Calu3 (cell line): ENCODE measurements around the gene TRIM32. TPM values are rescaled to one million over a fixed set of nuclear protein-coding genes. Genes with fewer than 3 reads are reported as not detected.

Experiments used
- BruUV-seq: library from RNA; stranded (reverse); fragments of 400-500 nt; replicated peaks from 2 replicates; lab custom pipeline; 2021; lab: Mats Ljungman, UMichigan
- CTCF ChIA-PET: fragments of 300-600 bp; sonication (Branson Sonifier 250); formaldehyde crosslinking; loops from one replicate; lab custom pipeline; 2022; ENCODE audit warnings: antibody characterized with exemption; lab: Charles Lee
- DNase-seq: peaks from one replicate; pipeline ENCODE4 v3.0.0; 2022
- H3K27ac Mint-ChIP-seq: one replicate; pipeline ENCODE4 v1.8.0; 2022; ENCODE audit warnings: mixed read lengths; ENCODE audit not compliant: unreplicated experiment
- H3K27me3 Mint-ChIP-seq: one replicate; pipeline ENCODE4 v1.8.0; 2022; ENCODE audit warnings: mixed read lengths; ENCODE audit not compliant: unreplicated experiment
- H3K36me3 Mint-ChIP-seq: one replicate; pipeline ENCODE4 v1.8.0; 2022; ENCODE audit warnings: mild to moderate bottlenecking, moderate library complexity, mixed read lengths; ENCODE audit not compliant: insufficient read depth, unreplicated experiment
- H3K4me1 Mint-ChIP-seq: one replicate; pipeline ENCODE4 v1.8.0; 2022; ENCODE audit warnings: mild to moderate bottlenecking, low read depth, mixed read lengths; ENCODE audit not compliant: unreplicated experiment
- H3K4me3 Mint-ChIP-seq: one replicate; pipeline ENCODE4 v1.8.0; 2022; ENCODE audit warnings: mild to moderate bottlenecking, low read depth, moderate library complexity, mixed read lengths; ENCODE audit not compliant: unreplicated experiment
- H3K9me3 Mint-ChIP-seq: one replicate; pipeline ENCODE4 v1.8.0; 2022; ENCODE audit warnings: low read depth, mixed read lengths; ENCODE audit not compliant: unreplicated experiment
- CTCF ChIP-seq: fragments of 200-600 bp; IDR thresholded peaks from one replicate; pipeline ENCODE4 v1.8.0; 2022; ENCODE audit warnings: antibody characterized with exemption; ENCODE audit not compliant: unreplicated experiment
- intact Hi-C: fragments of 100-400 bp; cut with micrococcal nuclease; formaldehyde crosslinking; loops from one replicate; pipeline ENCODE4 v1.10.0; 2022; ENCODE audit not compliant: unreplicated experiment
- total RNA-seq: library from RNA; stranded (reverse); gene quantifications from 2 replicates; pipeline ENCODE4 v1.2.3, GENCODE V29; 2022

Gene TRIM32
- total RNA-seq, 1 experiment from 2014 or later: 9.3 TPM

- TF ChIP-seq CTCF: no peak
- CTCF ChIA-PET: no interaction called here
- Mint-ChIP-seq H3K27me3 (peaks cover 9% of the 10 kb centered on the region), H3K9me3 (peaks cover 3% of the 10 kb centered on the region), H3K4me3 (no peak overlapping the region), H3K27ac (no peak overlapping the region), H3K36me3 (peaks cover 2% of the 10 kb centered on the region), H3K4me1 (peaks cover 11% of the 10 kb centered on the region)
- DNase-seq: no peak
- intact Hi-C loops: no loop called here
- no TSS peak for BruUV-seq
Measured at GRCh38 chr9:116692616-116693015, 5.5 kb downstream of the TRIM32 start.

- H3K27ac Mint-ChIP-seq: no peak overlapping the region
- intact Hi-C loops: no loop called here
- CTCF ChIA-PET: no interaction called here
- H3K36me3 Mint-ChIP-seq: peaks cover 4% of the 10 kb centered on the region
- DNase-seq: no peak
- peaks cover 3% of the 10 kb centered on the region for H3K27me3 Mint-ChIP-seq
- peaks cover 3% of the 10 kb centered on the region for H3K9me3 Mint-ChIP-seq
- H3K4me3 Mint-ChIP-seq: no peak overlapping the region
- BruUV-seq: no TSS peak
- peaks cover 4% of the 10 kb centered on the region for H3K4me1 Mint-ChIP-seq
- TF ChIP-seq CTCF: no peak
Measured at GRCh38 chr9:116693233-116693731, 6.2 kb downstream of the TRIM32 start.

- Mint-ChIP-seq H3K36me3 (peaks cover 4% of the 10 kb centered on the region), H3K27ac (no peak overlapping the region), H3K27me3 (no peaks in the 10 kb centered on the region), H3K9me3 (peaks cover 3% of the 10 kb centered on the region), H3K4me1 (no peaks in the 10 kb centered on the region), H3K4me3 (no peak overlapping the region)
- BruUV-seq: no TSS peak
- intact Hi-C loops: no loop called here
- TF ChIP-seq CTCF: no peak
- no peak for DNase-seq
- CTCF ChIA-PET: interaction anchor here (0.6 kb wide), 1 partner anchor 451 kb away, joined by 3 read pairs; no protein-coding TSS in a partner anchor
Measured at GRCh38 chr9:116694785-116695291, 7.7 kb downstream of the TRIM32 start.

- no peak for DNase-seq
- no TSS peak for BruUV-seq
- CTCF ChIA-PET: interaction anchor here (0.6 kb wide), 1 partner anchor 451 kb away, joined by 3 read pairs; no protein-coding TSS in a partner anchor
Measured at GRCh38 chr9:116695438-116695837, 8.3 kb downstream of the TRIM32 start.

More at GRCh38 chr9:116695438-116695837, 8.3 kb downstream of the TRIM32 start:
- no peak for TF ChIP-seq CTCF
- intact Hi-C loops: no loop called here
- Mint-ChIP-seq H3K4me3 (no peak overlapping the region), H3K27ac (no peak overlapping the region), H3K36me3 (peaks cover 4% of the 10 kb centered on the region), H3K4me1 (no peaks in the 10 kb centered on the region), H3K9me3 (peaks cover 3% of the 10 kb centered on the region), H3K27me3 (no peaks in the 10 kb centered on the region)
